Measurements from ENCODE around the gene ANGEL2. TPM values are rescaled to one million over a fixed set of nuclear protein-coding genes. Genes with fewer than 3 reads are reported as not detected.
"Not testable (repeated sequence)": the region's sequence is repeated elsewhere in the genome, so short reads cannot be mapped to it uniquely, and the experiment has no call there.

ANGEL2 gene
- total RNA-seq, 1 experiment from 2014 or later = 27.0 TPM

DNA sequence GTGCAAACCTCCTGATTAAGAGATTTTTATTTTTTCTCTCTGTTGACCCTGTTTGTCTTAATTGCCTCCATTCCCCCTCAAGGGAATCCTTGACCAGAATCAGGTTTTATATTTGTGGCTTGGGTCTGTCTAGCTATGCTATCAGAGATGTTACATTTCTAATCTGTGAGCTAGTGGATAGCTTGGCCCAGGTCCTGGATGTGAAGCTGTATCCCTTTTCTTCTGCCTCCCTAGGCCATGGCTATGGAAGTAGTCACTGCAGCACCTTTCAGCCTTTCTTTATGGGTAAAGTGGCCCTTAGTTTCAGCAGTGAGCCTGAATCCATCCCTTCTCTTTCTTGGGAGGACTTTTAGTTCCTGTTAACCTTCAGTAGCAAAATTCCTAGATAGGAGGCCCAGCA, 17.0 kb upstream of the ANGEL2 start:
- ATAC-seq = no peak
- Histone ChIP-seq H3F3A (ENCODE audit: low read length, unreplicated experiment) (no peaks in the 10 kb centered on the region), H3K4me1 (ENCODE audit: insufficient read depth, low read length) (no peaks in the 10 kb centered on the region), H2AFZ (ENCODE audit: low read length) (no peak overlapping the region), H3K79me2 (ENCODE audit: low read length) (no peaks in the 10 kb centered on the region), H3K9me3 (ENCODE audit: low read length) (no peaks in the 10 kb centered on the region), H3K27ac (ENCODE audit: low read length) (no peak overlapping the region), H3K27me3 (ENCODE audit: low read length) (no peaks in the 10 kb centered on the region), H3K9me2 (replicated peaks; ENCODE audit: low read length) (no peaks in the 10 kb centered on the region), H3K4me2 (ENCODE audit: low read length) (no peak overlapping the region), H3K36me3 (ENCODE audit: low read depth, low read length) (no peaks in the 10 kb centered on the region), H4K20me1 (ENCODE audit: low read length) (no peaks in the 10 kb centered on the region), H3K9ac (ENCODE audit: low read length) (no peak overlapping the region), H3K4me3 (ENCODE audit: low read length) (no peak overlapping the region)
- intact Hi-C loops (cut with micrococcal nuclease) = no loop called here
- no TSS peak for BruUV-seq (replicated peaks)
- TF ChIP-seq EZH2 (IDR thresholded peaks at IDR 0.05; ENCODE audit: low read length, unreplicated experiment) (no peak), EZH2phosphoT487 (IDR thresholded peaks at IDR 0.05; ENCODE audit: borderline replicate concordance, low read length) (no peak), CTCF (conservative IDR thresholded peaks at IDR 0.05; ENCODE audit: low read depth, low read length) (no peak)
- CTCF ChIA-PET = no interaction called here
- DNase-seq = no peak
- POLR2A ChIA-PET (ENCODE audit: unreplicated experiment) = no interaction called here

GRCh38 chr1:213027024-213027423, 11.4 kb upstream of the ANGEL2 start:
- POLR2A ChIA-PET (ENCODE audit: unreplicated experiment); H4K20me1 ChIP-seq (ENCODE audit: low read length); H3K27ac ChIP-seq (ENCODE audit: low read length); H3K27me3 ChIP-seq (ENCODE audit: low read length); H2AFZ ChIP-seq (ENCODE audit: low read length); H3K4me3 ChIP-seq (ENCODE audit: low read length); intact Hi-C loops (cut with micrococcal nuclease); H3K4me2 ChIP-seq (ENCODE audit: low read length); H3K9me3 ChIP-seq (ENCODE audit: low read length); BruUV-seq (replicated peaks); H3K4me1 ChIP-seq (ENCODE audit: insufficient read depth, low read length); ATAC-seq; H3K36me3 ChIP-seq (ENCODE audit: low read depth, low read length); H3K79me2 ChIP-seq (ENCODE audit: low read length); CTCF ChIA-PET; H3K9me2 ChIP-seq (replicated peaks; ENCODE audit: low read length); DNase-seq; H3K9ac ChIP-seq (ENCODE audit: low read length); H3F3A ChIP-seq (ENCODE audit: low read length, unreplicated experiment): not testable (repeated sequence)

DNA sequence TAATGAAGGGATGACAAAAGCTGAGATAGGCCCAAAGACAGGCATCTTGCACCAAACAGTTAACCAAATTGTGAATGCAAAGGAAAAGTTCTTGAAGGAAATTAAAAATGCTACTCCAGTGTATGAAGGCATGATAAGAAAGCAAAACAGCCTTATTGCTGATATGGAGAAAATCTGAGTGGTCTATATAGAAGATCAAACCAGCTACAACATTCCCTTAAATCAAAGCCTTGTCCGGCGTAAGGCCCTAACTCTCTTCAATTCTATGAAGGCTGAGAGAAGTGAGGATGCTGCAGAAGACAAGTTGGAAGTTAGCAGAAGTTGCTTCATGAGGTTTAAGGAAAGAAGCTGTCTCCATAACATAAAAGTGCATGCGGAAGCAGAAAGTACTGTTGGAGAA, 4.3 kb upstream of the ANGEL2 start:
- no peak for TF ChIP-seq CTCF (conservative IDR thresholded peaks at IDR 0.05; ENCODE audit: low read depth, low read length)
- no peak for TF ChIP-seq EZH2 (IDR thresholded peaks at IDR 0.05; ENCODE audit: low read length, unreplicated experiment)
- no peak for TF ChIP-seq EZH2phosphoT487 (IDR thresholded peaks at IDR 0.05; ENCODE audit: borderline replicate concordance, low read length)
- Histone ChIP-seq H3F3A (ENCODE audit: low read length, unreplicated experiment) (peaks cover 10% of the 10 kb centered on the region), H3K36me3 (ENCODE audit: low read depth, low read length) (no peaks in the 10 kb centered on the region), H3K4me1 (ENCODE audit: insufficient read depth, low read length) (peaks cover 30% of the 10 kb centered on the region), H3K9ac (ENCODE audit: low read length) (no peak overlapping the region), H3K27ac (ENCODE audit: low read length) (no peak overlapping the region), H3K27me3 (ENCODE audit: low read length) (no peaks in the 10 kb centered on the region), H3K4me3 (ENCODE audit: low read length) (no peak overlapping the region), H3K9me3 (ENCODE audit: low read length) (no peaks in the 10 kb centered on the region), H4K20me1 (ENCODE audit: low read length) (no peaks in the 10 kb centered on the region), H2AFZ (ENCODE audit: low read length) (no peak overlapping the region), H3K4me2 (ENCODE audit: low read length) (no peak overlapping the region), H3K79me2 (ENCODE audit: low read length) (peaks cover 2% of the 10 kb centered on the region), H3K9me2 (replicated peaks; ENCODE audit: low read length) (no peaks in the 10 kb centered on the region)
- CTCF ChIA-PET = no interaction called here
- POLR2A ChIA-PET (ENCODE audit: unreplicated experiment) = interaction anchor here (0.6 kb wide), 1 partner anchor 18 kb away, joined by 3 read pairs; no protein-coding TSS in a partner anchor
- no peak for DNase-seq
- ATAC-seq = no peak
- intact Hi-C loops (cut with micrococcal nuclease) = no loop called here
- no TSS peak for BruUV-seq (replicated peaks)
